HepG2 (cell line): ENCODE data around the gene AKAP1. TPM values are rescaled to one million over a fixed set of nuclear protein-coding genes. Genes with fewer than 3 reads are reported as not detected.

ENCODE experiments used
- ATAC-seq: fragments of 200-7000 bp; cut with Tn5 transposase; 3 replicates; pipeline ENCODE4 v1.9.1; 2020; ENCODE audit warnings: mild to moderate bottlenecking, moderate library complexity
- BruUV-seq: library from RNA; stranded (reverse); fragments of 400-500 nt; replicated peaks from 2 replicates; lab custom pipeline; 2021; lab: Mats Ljungman, UMichigan
- CTCF ChIA-PET: fragments of 300-600 bp; formaldehyde crosslinking; extraction: SDS; loops from one replicate; lab custom pipeline; 2021; ENCODE audit warnings: low total read pairs, inconsistent platforms, low intra/inter-chr PET ratio; lab: Yijun Ruan, JAX
- POLR2A ChIA-PET: fragments of 350-600 bp; sonication (Branson Sonifier 250); formaldehyde crosslinking; loops from one replicate; lab custom pipeline; 2020; ENCODE audit warnings: antibody characterized with exemption, inconsistent platforms; lab: Yijun Ruan, JAX
- DNase-seq: peaks from one replicate; pipeline ENCODE4 v3.0.0-alpha.2; 2015; ENCODE audit warnings: low spot score
- FAIRE-seq: peaks from 3 replicates; lab custom pipeline; 2011; peaks lifted over from hg19 to GRCh38; lab: Jason Lieb, UNC
- H2AFZ ChIP-seq: one replicate; pipeline ENCODE4 v1.6.1; 2011; ENCODE audit warnings: low read length, inconsistent platforms
- H3K27ac ChIP-seq: fragments of 300-600 bp; 3 replicates; pipeline ENCODE4 v1.8.0; 2011; ENCODE audit warnings: mixed run types, mild to moderate bottlenecking, mixed read lengths, low read length, inconsistent platforms; ENCODE audit not compliant: insufficient read depth; ENCODE audit errors: extremely low read length
- H3K27me3 ChIP-seq, 2 experiments: fragments of 200-600 bp in 1 of 2; 2 replicates in 1 of 2; 3 replicates in 1 of 2; pipeline versions ENCODE4 v1.6.0 to v1.8.0; 2011; ENCODE audit warnings: low read length in 2 of 2, mild to moderate bottlenecking in 2 of 2, moderate library complexity in 2 of 2, inconsistent platforms in 1 of 2; ENCODE audit not compliant: insufficient read depth in 2 of 2, control insufficient read depth in 1 of 2
- H3K36me3 ChIP-seq, 2 experiments: fragments of 200-600 bp in 1 of 2; replicated peaks in 1 of 2; 2 replicates in 1 of 2; 3 replicates in 1 of 2; pipeline versions ENCODE4 v1.5.1 to v1.8.0; 2011; ENCODE audit warnings: low read length in 2 of 2, inconsistent platforms in 1 of 2; ENCODE audit not compliant: insufficient read depth in 2 of 2, control insufficient read depth in 1 of 2
- H3K4me1 ChIP-seq: 2 replicates; pipeline ENCODE4 v1.5.1; 2012; ENCODE audit warnings: low read length, inconsistent platforms; ENCODE audit not compliant: insufficient read depth
- H3K4me2 ChIP-seq: 2 replicates; pipeline ENCODE4 v1.6.0; 2011; ENCODE audit warnings: low read depth, low read length, inconsistent platforms
- H3K4me3 ChIP-seq, 3 experiments: fragments of 200-600 bp in 1 of 3; sonication (generic), shearing (Covaris generic) in 1 of 3; replicated peaks in 1 of 3; 2 replicates each; pipeline ENCODE4 v1.5.1; 2011 to 2016; ENCODE audit warnings: low read length in 3 of 3, inconsistent platforms in 2 of 3, low read depth in 2 of 3, mild to moderate bottlenecking in 2 of 3, control low read depth in 1 of 3, mixed read lengths in 1 of 3; ENCODE audit not compliant: insufficient read depth in 1 of 3
- H3K79me2 ChIP-seq: one replicate; pipeline ENCODE4 v1.6.1; 2011; ENCODE audit warnings: low read length, inconsistent platforms; ENCODE audit not compliant: insufficient read depth
- H3K9ac ChIP-seq: 2 replicates; pipeline ENCODE4 v1.6.0; 2011; ENCODE audit warnings: mild to moderate bottlenecking, low read depth, low read length, inconsistent platforms; ENCODE audit not compliant: insufficient read depth
- H3K9me3 ChIP-seq: 2 replicates; pipeline ENCODE4 v1.5.1; 2012; ENCODE audit warnings: mild to moderate bottlenecking, low read length
- H4K20me1 ChIP-seq: 2 replicates; pipeline ENCODE4 v1.6.0; 2011; ENCODE audit warnings: inconsistent platforms, mild to moderate bottlenecking, low read length, moderate library complexity; ENCODE audit not compliant: insufficient read depth
- BRF2 ChIP-seq: sonication (generic); formaldehyde crosslinking; IDR thresholded peaks from 2 replicates; pipeline ENCODE4 v1.8.1; 2022; ENCODE audit warnings: mild to moderate bottlenecking, missing genetic modification reagents
- CHD4 ChIP-seq: fragments of 200-600 bp; sonication (generic); IDR thresholded peaks from 2 replicates; pipeline ENCODE4 v1.7.0; 2017; ENCODE audit warnings: mild to moderate bottlenecking, low read length, borderline replicate concordance
- E2F2 ChIP-seq: sonication (generic); formaldehyde crosslinking; IDR thresholded peaks from 2 replicates; pipeline ENCODE4 v1.4.0; 2020; ENCODE audit warnings: missing genetic modification reagents, borderline replicate concordance
- EZH2 ChIP-seq: conservative IDR thresholded peaks from 2 replicates; pipeline ENCODE4 v1.6.1; 2012; ENCODE audit warnings: mild to moderate bottlenecking, low read depth, low read length, moderate library complexity
- KLF15 ChIP-seq: sonication (generic); formaldehyde crosslinking; IDR thresholded peaks from 2 replicates; pipeline ENCODE4 v1.8.1; 2023; ENCODE audit warnings: borderline replicate concordance, mild to moderate bottlenecking, inconsistent platforms, missing genetic modification reagents, mixed read lengths
- POLR2AphosphoS5 ChIP-seq: IDR thresholded peaks from 2 replicates; pipeline ENCODE4 v1.6.1; 2012; ENCODE audit warnings: low read depth, low read length
- PREB ChIP-seq: sonication (generic); formaldehyde crosslinking; IDR thresholded peaks from 2 replicates; pipeline ENCODE4 v1.4.0; 2020; ENCODE audit warnings: missing genetic modification reagents
- SNAPC4 ChIP-seq: sonication (generic); formaldehyde crosslinking; IDR thresholded peaks from 2 replicates; pipeline ENCODE4 v1.4.0; 2020; ENCODE audit warnings: mild to moderate bottlenecking, missing genetic modification reagents
- YEATS2 ChIP-seq: sonication (generic); formaldehyde crosslinking; IDR thresholded peaks from 2 replicates; pipeline ENCODE4 v1.4.0; 2020; ENCODE audit warnings: missing genetic modification reagents, borderline replicate concordance
- ZNF280B ChIP-seq: sonication (generic); formaldehyde crosslinking; IDR thresholded peaks from 2 replicates; pipeline ENCODE4 v1.5.0; 2020; ENCODE audit warnings: missing genetic modification reagents, mild to moderate bottlenecking, borderline replicate concordance
- ZSCAN5A ChIP-seq: sonication (generic); formaldehyde crosslinking; IDR thresholded peaks from 2 replicates; pipeline ENCODE4 v1.8.0; 2022; ENCODE audit warnings: mild to moderate bottlenecking, missing genetic modification reagents, borderline replicate concordance
- WGBS: methylation state at CpG from one replicate; pipeline ENCODE4 v1.1.6; 2017; ENCODE audit warnings: low lambda C conversion rate; 5-methylcytosine and 5-hydroxymethylcytosine counted together
- in situ Hi-C: cut with HindIII; loops from 2 replicates; pipeline ENCODE4 v1.10.0; 2017; ENCODE audit warnings: low pct_unique_long_range_greater_than_20kb; ENCODE audit not compliant: extremely low pct_ligation_motif_present
- intact Hi-C: fragments of 100-400 bp; cut with micrococcal nuclease; formaldehyde crosslinking; loops from one replicate; pipeline ENCODE4 v1.10.0; 2022; ENCODE audit not compliant: unreplicated experiment
- polyA plus RNA-seq, 8 experiments: library from polyadenylated mRNA; depleted of rRNA in 3 of 8; stranded (reverse) in 7 of 8; unstranded in 1 of 8; fragments of >200 nt; fragmentation: Illumina TruSeq in 4 of 8; extraction: Trizol in 4 of 8; gene quantifications; 2 replicates each; pipeline versions ENCODE4 v1.2.1 to v1.2.3, GENCODE V29; 2011 to 2016; ENCODE audit warnings: low read depth in 4 of 8, missing spikeins in 1 of 8, mixed read lengths in 1 of 8; ENCODE audit not compliant: insufficient read depth in 1 of 8
- total RNA-seq, 5 experiments: library from RNA; depleted of rRNA; stranded (reverse); fragments of >200 nt; fragmentation: Illumina TruSeq; extraction: Trizol; gene quantifications; 2 replicates each; pipeline ENCODE4 v1.2.3, GENCODE V29; 2016; ENCODE audit warnings: low read depth in 1 of 5

Gene AKAP1
- total and polyA plus RNA-seq, 2 of the 13 experiments (the other 11 are each of a cell fraction or from before 2014, with no cell fraction given), result 101 to 131 TPM

GRCh38 chr17:57077000-57077399 lies 8.0 kb upstream of the AKAP1 start:
- WGBS, result 0% methylated on average over 2 of the region's 2 CpGs
- CTCF ChIA-PET, result no interaction called here

More at GRCh38 chr17:57077000-57077399, 8.0 kb upstream of the AKAP1 start:
- Histone ChIP-seq H3K9ac (no peak overlapping the region), H3K4me2 (no peak overlapping the region), H3K9me3 (no peaks in the 10 kb centered on the region), H3K79me2 (no peaks in the 10 kb centered on the region), H3K27me3 (no peaks in the 10 kb centered on the region), H3K4me3 (no peak overlapping the region), H4K20me1 (no peaks in the 10 kb centered on the region), H3K27ac (no peak overlapping the region), H2AFZ (no peak overlapping the region), H3K4me1 (peaks cover 7% of the 10 kb centered on the region; the same call in 1 of the 2 replicates), H3K36me3 (no peaks in the 10 kb centered on the region)
- ATAC-seq (no peak), DNase-seq (no peak), FAIRE-seq (no peak)
- TF ChIP-seq POLR2AphosphoS5, result no peak
- TF ChIP-seq ZNF280B (CRISPR knock-in tag), result no peak
- no peak for TF ChIP-seq E2F2 (CRISPR knock-in tag)
- TF ChIP-seq ZSCAN5A (CRISPR knock-in tag), result no peak
- no peak for TF ChIP-seq BRF2 (CRISPR knock-in tag)
- TF ChIP-seq SNAPC4, result no peak
- TF ChIP-seq EZH2, result no peak
- TF ChIP-seq PREB (CRISPR knock-in tag), result no peak
- TF ChIP-seq KLF15 (CRISPR knock-in tag), result no peak
- no peak for TF ChIP-seq YEATS2
- no peak for TF ChIP-seq CHD4
- in situ Hi-C loops, result no loop called here
- no TSS peak for BruUV-seq
- intact Hi-C loops, result no loop called here
- POLR2A ChIA-PET, result no interaction called here
